Activated CD8-positive, alpha-beta memory T cell treated with anti-CD3 and anti-CD28 coated beads for 48 hours (primary cell): ENCODE data around the gene CALM1.

Experiments used
- DNase-seq, 3 experiments: peaks; one replicate each; pipeline ENCODE4 v3.0.0-alpha.2; 2020; ENCODE audit warnings: low read depth in 2 of 3, low spot score in 2 of 3

The CALM1 gene

DNA sequence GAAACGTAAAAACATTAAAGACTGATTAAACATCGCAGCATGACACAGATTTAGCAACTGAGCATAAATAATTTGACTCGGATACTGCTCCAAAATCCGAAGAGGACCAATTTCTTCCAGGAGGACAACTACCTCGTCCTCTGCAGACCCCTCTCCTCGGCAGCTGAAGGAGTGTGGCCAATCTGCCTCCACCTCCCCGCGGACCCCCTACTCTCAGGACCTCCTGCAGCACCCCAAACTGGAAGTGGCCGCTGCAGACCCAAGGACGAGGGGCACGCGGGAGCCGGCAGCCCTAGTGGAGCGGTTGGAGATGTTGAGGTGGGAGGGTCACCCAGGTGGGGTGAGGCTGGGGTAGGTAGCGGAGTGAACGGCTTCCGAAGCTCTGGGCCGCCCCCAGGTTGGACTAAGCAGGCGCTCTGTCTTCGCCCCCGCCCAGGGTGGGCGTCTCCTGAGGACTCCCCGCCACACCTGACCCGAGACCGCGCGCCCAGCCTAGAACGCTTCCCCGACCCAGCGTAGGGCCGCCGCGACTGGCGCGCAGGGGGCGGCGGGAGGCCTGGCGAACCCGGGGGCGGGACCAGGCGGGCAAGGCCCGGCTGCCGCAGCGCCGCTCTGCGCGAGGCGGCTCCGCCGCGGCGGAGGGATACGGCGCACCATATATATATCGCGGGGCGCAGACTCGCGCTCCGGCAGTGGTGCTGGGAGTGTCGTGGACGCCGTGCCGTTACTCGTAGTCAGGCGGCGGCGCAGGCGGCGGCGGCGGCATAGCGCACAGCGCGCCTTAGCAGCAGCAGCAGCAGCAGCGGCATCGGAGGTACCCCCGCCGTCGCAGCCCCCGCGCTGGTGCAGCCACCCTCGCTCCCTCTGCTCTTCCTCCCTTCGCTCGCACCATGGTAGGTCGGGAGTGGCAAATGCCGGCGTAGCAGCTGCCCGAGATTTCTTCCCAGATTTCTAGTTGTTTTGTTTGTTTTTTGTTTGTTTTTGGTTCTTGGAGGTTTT is at the start of gene CALM1:
Gene CALM1 (plus strand): TSS at position 689 of the 999 bp plus-strand sequence. CDS start 202 bp downstream, at position 891.
- peak; percentile 95 to 98 (median 97) for DNase-seq

DNA sequence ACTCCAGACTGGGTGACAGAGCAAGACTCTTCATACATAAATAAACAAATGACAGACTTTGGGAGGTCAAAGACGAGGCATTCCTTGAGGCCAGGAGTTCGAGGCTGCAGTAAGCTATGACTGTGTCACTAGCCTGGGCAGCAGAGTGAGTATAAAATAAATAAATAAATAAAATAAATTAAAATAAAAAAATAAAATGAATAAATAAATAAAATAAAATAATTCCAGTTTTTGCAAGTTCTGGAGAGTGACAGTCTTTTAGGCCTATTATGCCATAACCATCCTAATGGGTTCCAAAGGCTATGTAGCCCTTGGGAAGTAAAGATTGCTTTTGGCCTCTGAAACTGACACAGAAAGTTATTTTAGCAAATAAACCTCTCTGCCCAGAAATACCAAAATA is 48.6 kb upstream of the CALM1 start:
- no peak for DNase-seq

DNA sequence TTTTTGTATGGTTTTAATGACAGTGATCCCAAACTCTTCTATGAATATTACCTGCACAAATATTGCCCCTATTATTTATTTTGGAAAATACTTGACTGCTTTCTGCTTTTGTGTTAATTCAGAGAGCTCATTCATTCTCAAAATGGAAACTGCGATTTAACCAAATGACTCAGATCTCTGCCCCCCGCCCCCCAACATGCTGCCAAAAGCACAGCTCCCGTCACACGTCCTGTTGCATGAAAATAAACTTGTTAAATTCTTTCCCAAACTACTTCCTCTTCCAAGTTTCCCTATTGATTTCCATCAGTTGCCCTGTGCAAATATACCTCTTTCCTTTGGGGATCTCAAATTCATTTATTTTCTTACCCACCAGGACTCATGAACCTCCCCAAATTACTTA is 47.1 kb upstream of the CALM1 start:
- no peak for DNase-seq

DNA sequence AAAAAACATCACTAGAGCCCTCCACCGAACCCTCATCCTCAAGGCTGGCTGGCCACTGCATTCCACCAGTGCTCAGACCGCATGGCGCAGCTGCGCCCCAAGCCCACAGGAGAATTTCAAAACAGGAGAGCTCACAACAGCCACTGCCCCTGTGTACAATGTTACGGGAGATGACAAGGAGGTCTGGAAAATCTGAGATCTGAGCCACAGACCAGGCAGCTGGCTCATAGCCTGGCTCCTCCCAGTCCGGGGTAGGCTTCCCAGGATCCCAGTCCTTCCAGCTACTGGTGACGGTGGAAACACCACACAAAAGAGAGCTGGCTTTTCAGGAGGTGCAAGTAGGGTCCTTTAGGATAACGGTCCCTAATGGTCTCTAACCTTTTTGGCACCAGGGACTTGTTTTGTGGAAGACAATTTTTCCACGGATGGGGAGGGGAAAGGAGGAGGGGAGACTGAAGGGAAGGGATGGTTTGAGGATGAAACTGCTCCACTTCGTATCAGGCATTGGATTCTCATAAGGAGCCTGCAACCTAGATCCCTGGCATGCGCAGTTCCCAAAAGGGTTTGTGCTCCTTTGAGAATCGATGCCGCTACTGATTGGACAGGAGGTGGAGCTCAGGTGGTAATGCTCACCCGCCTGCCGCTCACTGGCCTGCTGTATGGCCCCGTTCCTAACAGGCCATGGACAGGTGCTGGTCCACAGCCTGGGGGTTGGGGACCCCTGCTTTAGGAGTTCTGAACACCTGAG is 42.1 kb upstream of the CALM1 start:
- no peak for DNase-seq

DNA sequence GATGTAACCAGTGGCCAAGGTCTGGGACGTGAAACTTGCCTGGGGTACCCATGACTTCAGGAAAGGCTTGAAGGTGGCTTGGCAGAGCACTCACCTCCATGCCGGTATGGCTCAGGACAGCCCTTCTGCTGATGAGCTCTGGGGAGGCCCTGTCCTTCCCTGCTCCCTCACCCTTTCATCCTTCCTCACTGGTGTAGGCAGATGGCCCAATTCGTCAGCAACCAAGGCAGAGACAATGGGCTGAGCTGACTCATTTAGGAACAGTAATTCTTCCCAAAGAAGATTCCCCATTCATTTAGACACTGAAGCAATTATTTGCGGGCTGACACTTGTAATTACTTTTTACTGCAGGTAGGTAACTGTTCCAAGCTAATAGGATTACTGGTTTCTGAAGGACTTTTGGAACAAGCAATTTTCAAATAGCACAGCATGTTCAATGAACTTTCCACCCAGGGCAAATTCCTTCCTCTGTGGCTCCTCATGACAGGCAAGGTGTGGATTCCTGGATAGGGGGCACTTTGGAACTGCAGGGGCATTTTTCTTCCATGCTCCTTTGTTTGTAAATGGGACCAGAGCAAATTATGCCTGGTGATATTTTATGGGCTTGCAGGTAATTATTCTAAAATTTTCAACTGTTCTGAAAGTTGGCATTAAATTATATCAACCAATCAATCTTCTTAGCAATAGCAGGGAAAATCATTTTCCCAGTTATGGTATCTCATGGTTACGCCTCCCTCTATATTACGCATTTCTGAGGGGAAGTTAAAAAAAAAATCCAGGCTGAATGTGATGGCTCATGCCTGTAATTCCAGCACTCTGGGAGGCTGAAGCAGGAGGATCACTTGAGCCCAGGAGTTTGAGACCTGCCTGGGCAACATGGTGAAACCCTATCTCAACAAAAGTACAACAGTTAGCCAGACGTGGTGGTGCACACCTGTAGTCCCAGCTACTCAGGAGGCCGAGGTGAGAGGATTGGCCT is 41.0 kb upstream of the CALM1 start:
- no peak for DNase-seq

DNA sequence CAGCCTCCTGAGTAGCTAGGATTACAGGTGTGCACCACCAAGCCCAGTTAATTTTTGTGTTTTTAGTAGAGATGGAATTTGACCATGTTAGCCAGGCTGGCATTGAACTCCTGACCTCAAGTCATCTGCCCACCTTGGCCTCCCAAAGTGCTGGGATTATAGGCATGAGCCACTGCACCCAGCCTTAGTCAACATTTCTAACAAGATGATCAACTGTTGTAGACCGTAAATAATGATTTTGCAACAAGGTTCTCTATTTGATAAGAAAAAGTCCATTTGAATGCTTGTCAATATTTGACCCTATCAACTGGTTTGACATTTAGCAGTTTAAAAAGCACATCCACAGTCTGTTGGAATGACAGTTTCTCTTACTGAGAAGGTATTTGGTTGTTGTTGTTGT is 39.9 kb upstream of the CALM1 start:
- DNase-seq: no peak

DNA sequence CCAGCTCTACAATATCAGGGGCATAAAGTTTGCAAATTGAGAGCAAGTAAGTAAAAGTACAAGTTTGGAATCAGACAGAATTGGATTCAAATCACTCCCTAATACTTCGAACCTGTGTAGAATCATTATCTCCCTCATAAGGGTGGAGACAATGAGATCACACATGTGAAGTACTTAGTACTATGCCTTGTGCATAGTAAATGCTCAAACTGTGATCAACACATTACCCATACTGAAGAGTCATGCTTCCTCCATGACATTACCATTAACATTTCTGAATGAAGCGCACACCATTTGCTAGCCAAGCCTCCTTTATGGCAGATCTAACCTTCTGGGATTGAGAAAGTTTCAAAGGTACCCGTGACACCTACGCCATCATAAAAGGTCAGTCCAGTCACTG is 38.5 kb upstream of the CALM1 start:
- DNase-seq: no peak

DNA sequence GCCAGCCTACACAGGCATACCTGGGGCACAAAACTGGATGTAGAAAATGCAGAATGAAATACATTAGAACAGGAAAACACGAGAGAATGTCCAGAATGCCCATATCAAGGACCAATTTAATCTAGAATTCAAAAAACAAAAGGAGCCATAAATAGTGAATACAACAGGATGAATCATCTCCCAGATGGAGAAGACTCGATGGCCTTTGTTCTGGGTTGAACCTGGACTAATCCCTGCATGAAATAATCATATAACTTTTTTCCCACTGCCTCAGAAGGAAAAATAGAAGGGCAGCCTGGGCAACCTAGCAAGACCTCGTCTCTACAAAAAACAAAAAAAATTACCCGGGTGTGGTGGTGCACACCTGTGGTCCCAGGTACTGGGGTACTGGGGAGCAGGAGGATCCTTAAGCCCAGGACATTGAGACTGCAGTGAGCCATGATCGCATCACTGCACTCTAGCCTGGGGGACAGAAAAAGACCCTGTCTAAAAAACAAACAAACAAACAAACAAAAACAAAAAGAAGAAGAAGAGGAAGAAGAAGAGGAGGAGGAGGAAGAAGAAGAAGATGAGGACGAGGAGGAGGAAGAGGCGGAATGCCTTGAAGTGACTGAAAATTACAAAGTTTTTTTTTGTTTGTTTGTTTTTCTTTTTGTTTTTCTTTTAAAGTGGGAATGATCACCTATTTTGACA is 34.8 kb upstream of the CALM1 start:
- no peak for DNase-seq

DNA sequence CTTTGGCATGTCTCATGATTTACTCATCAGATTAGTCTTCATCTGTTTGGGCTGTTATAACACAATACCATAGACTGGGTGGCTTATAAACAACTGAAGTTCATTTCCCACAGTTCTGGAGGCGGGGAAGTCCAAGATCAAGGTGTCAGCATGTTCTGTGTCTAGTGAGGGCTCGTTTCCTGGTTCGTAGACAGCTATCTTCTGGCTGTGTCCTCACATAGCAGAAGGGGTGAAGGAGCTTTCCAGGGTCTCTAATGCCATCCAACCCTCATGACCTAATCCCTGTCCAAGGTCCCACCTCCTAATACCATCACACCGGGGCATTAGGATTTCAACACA is 34.3 kb upstream of the CALM1 start:
- DNase-seq: no peak

DNA sequence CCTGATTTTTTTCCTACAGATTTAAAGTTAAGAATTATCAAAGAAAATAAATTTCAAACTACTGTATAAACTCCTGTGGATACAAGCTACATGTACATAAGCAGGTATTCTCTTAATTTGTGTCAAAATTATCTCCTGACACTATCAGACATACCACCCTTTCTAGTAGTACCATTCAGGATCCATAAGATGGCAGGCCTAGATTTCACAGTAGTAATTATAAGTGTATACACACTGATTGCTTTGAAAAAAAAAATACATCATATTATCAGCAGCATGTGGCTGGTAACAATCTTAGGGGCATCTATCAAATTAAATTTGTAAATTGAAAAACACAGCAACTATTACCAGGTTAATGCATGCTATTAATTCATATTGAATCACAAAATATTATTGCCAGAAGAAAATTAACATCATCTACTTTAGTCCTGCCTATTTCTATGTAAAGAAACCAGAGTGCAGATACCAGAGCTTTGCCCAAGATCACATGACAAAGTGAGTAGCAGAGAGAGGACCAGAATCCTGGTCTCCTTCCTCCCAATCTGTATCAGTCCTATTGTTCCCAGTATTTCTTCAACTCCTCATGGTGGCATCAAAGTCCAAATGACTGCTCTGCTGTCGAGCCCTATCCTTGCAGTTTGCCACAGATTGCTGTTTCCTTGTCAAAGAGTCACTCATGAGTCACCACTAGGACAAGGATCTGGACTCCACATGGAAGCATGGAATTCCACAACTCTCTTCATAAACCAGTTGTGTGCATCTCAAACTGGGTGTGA is 27.7 kb upstream of the CALM1 start:
- DNase-seq: no peak

DNA sequence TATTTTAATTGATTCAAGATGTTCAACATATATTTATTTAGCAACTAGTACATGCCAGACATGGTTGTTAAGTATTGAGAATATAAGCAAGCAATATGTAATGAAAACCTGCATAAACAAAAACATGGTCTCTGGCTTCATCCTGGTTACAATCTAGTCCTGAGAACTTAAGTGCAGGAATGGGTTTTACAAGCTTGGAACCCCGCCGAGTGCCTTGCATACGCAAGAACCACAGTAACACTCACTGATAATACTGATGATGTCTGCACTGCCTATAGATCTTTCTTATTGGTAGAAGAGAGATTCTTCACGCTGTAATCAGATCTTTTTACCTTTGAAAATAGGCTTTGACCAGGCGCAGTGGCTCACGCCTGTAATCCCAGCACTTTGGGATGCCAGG is 22.9 kb upstream of the CALM1 start:
- no peak for DNase-seq

DNA sequence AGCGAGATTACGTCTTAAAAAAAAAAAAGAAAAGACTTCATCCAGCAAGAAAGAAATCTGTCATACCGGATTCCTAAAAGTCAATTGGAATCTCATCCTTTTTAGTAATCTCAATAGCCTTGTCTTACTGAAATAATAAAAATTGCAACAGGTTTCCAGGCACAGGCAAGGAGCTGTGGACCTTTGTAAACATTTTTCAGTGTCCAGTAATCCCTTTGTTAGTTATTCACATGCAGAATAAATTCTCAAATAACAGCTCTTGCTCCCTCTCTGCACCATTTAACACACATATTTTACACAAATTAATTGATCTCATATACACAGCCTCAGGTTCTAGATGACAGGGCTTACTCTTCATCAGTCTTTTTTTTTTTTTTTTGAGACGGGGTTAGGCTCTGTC is 22.0 kb upstream of the CALM1 start:
- no peak for DNase-seq

DNA sequence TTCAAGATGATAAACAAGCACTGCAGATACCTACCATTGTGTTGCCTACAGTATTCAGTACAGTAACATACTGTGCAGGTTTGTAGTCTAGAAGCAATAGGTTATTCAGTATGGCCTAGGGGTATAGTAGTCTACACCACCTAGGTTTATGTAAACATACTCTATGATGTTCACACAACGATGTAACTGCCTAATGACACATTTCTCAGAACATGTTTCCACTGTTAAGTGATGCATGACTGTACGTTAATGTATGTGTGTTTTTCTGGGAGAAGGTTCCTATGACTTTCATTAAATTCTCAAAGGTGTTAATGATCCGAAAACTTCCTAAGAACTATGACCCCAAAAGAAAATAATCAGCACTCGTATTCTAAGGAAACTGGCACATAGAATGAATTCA is 20.9 kb upstream of the CALM1 start:
- DNase-seq: no peak

DNA sequence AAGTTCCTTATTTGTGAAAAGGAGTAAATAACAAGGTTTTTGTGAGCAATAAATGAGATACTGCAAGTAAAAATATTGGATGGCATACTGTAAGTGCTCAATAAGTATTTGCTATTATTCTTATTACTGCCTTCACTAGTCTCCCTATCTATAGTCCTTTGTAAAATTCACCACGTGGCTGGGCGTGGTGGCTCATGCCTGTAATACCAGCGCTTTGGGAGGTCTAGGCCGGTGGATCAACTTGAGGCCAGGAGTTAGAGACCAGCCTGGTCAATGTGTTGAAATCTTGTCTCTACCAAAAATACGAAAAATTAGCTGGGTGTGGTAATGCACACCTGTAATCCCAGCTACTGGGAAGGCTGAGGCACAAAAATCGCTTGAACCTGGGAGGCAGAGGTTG is 18.6 kb upstream of the CALM1 start:
- DNase-seq: no peak

DNA sequence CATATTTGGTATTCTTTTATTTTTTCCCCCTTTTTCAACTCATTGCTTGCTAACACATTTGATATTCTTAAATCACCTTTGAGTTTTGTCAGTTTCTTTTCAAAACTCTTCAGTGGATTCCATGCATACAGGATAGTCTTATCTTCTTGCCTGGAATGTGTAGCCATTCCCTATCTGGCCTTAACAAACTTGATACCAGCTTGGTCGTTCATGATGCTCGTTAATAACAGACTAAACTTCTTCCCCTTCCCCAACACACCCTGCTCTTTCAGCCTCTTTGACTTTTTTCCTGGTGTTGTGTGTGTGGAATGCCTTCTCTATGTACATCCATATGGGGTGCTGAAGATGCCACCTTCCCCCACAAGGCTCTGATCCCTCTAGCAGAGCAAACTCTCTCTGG is 17.7 kb upstream of the CALM1 start:
- DNase-seq: no peak

DNA sequence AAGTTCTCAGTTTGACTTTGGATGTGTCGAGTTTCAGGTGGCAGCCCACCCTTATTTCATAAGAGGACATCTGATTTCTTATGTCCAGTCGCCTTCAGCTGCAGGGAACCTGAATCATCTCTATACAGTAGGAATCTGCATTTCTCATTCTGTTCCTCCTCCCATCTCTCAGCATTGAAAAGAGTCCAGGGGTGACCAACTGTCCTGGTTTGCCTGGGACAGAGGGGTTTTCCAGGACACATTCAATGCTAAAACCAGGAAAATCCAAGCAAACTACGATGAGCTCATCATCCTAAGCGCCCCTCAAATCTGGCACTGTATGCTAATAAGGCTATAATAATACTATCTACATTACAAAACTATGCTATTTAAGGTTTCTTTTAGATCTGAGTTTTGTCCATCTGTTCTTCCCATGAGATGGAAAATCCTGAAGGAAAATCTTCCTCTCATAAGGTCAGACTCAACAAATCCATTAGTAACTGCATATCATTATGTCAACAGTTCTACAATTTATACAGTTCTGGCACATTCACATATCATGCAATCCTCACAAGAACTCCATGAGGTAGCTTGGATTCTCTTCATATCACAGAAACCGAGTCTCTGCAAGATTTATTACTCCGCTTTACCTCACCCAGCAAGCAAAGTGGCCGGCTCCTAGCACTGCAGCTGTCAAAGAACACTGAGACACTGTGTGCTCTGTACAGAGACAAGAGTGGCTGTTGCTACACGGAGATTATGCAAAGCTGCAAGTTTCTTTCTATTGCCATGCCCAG is 15.6 kb upstream of the CALM1 start:
- no peak for DNase-seq

DNA sequence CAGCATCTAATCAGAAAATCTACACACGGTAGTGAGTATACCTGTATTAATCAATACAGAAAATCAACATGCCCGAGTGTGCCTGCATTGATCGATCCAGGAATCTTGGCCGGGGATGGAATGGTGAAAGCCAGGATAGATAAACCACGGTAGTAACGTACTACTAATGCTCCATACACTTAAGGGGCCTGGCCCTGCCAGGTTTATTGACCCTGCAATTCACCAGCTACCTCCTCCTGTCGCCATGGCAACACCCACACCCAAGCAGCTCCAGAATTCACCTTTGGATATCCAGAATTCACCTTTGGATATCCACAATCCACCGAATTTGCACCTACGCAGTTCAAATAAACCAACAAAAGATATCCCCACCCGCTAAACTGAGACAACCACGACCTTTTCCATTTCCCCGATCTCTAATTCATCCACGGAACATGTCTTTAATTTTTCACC is 14.8 kb upstream of the CALM1 start:
- DNase-seq: no peak

DNA sequence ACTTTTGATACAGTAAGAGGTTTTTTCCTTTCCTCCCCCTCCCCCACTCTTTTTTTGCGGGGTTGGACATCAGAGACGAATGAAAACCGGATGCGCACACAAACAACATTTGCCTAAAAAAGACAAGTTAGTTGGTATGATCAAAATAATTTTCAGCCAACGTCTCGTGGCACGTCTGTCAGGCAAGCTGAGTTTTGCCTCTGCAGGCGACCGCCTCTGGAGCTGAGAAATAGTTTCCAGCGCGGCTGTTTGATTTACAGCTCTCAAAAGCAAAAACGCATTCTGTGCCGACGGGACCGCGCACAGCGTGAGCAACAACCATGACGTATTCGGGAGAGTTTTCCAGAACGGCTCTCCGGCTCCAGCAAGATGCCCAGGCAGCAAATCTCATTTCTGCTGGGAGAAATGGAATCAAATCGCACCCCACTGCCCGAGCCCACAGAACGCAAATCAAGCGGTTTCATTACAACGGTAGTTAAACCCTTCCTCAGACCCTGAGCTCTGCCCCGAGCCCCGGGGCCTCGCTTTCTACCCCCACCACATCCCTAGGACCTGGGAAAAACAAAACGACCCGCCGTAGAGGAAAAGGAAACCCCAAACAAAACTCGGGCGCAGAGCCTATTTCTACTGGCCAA is 14.2 kb upstream of the CALM1 start:
- DNase-seq: peak in 2 of 3 experiments; percentile 44 to 47
